WERI-Rb-1 (cell line): ENCODE measurements around the gene APOC1.

Experiments
- DNase-seq: peaks from one replicate; pipeline ENCODE4 v3.0.0-alpha.2; 2020
- H3K27ac ChIP-seq: fragments of 250-450 bp; sonication (Bioruptor Pico); 2 replicates; pipeline ENCODE4 v1.5.1; 2020; ENCODE audit warnings: mild to moderate bottlenecking, moderate library complexity
- H3K27me3 ChIP-seq: fragments of 250-450 bp; sonication (Bioruptor Pico); 2 replicates; pipeline ENCODE4 v1.5.1; 2021; ENCODE audit warnings: mild to moderate bottlenecking, low read depth, moderate library complexity; ENCODE audit not compliant: insufficient read depth, severe bottlenecking
- H3K36me3 ChIP-seq: fragments of 250-450 bp; sonication (Bioruptor Pico); 2 replicates; pipeline ENCODE4 v1.5.1; 2020; ENCODE audit warnings: mild to moderate bottlenecking, moderate library complexity
- H3K4me3 ChIP-seq: 2 replicates; pipeline ENCODE4 v1.5.1; 2011; ENCODE audit warnings: low read depth, mild to moderate bottlenecking, control low read depth, low read length
- H3K9me3 ChIP-seq: fragments of 250-450 bp; sonication (Bioruptor Pico); 2 replicates; pipeline ENCODE4 v1.5.1; 2021; ENCODE audit warnings: mild to moderate bottlenecking, moderate library complexity; ENCODE audit not compliant: severe bottlenecking
- TF ChIP-seq, protein P1 (sequence below): IDR thresholded peaks from 2 replicates; pipeline ENCODE4 v1.5.1; 2011; ENCODE audit warnings: low read depth, mild to moderate bottlenecking, control low read depth, inconsistent platforms, low read length

The APOC1 gene

DNA sequence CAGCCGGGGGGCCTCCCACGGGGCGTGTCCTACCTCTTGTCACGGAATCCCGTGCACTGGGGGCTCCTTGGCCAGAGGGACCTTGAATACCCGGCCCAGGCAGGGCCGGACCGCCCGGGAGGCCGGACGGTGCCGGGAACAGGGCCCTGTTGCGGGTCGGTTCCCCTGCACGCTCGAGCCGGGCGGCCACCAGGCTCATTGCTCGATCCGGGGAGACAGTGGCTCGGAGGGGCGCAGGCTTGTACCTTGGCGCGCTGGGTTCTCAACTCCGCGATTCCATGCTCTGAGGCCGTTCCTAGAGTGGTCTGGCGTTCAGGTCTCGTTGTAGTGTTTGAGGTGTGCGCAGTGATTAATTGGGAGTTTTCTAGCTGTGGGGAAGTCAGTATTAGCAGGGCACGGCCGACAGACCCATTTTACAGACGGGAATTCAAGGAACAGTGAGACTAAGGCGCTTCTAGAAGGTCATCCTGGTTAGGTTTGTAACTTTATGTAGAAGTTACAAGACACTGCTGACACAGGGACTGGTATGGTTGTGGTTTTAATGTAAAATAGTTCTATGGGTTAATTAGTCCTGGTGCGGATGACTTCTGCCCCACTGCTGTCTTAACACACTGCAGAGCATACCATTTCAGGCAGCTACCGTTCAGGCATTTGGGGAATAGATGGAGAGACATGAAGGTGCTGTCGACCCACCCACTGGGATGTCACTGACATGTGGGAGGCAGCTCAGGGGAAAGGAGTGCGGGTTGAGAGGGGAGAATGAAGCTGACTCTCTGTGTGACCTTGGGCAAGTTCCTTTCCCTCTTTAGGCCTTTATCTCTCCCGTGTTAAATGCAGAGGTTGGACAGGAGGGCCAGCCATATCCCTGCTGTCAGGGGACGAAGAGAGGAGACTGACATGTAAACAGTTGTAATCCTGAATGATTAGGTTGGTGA is 41.4 kb downstream of the APOC1 start:
- Histone ChIP-seq H3K36me3 (peaks cover 18% of the 10 kb centered on the region), H3K9me3 (no peaks in the 10 kb centered on the region), H3K27me3 (no peaks in the 10 kb centered on the region), H3K4me3 (peak overlapping the region; percentile 94), H3K27ac (peak overlapping the region; percentile 91)
- no peak for DNase-seq
- TF ChIP-seq, protein P1, sequence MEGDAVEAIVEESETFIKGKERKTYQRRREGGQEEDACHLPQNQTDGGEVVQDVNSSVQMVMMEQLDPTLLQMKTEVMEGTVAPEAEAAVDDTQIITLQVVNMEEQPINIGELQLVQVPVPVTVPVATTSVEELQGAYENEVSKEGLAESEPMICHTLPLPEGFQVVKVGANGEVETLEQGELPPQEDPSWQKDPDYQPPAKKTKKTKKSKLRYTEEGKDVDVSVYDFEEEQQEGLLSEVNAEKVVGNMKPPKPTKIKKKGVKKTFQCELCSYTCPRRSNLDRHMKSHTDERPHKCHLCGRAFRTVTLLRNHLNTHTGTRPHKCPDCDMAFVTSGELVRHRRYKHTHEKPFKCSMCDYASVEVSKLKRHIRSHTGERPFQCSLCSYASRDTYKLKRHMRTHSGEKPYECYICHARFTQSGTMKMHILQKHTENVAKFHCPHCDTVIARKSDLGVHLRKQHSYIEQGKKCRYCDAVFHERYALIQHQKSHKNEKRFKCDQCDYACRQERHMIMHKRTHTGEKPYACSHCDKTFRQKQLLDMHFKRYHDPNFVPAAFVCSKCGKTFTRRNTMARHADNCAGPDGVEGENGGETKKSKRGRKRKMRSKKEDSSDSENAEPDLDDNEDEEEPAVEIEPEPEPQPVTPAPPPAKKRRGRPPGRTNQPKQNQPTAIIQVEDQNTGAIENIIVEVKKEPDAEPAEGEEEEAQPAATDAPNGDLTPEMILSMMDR = no peak

DNA sequence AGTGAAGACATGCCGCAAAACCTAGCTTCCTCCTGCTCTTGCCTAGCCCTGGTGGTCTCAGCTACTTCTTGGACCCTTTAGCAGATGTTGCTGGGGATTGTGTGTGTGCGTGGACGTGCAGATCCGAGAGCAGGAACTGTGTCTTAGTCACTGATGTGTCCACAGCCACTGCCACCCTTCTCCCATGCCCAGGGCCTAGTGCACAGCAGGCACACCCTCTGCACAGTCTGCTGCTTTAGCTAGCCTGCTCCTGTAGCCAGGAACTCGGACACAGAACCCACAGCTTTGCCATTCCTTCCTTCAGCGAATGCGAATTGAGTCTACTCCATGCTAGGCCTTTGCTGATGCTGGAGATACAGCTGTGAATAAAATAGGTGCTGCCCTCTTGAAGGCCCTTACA is 43.1 kb downstream of the APOC1 start:
- Histone ChIP-seq H3K9me3 (no peaks in the 10 kb centered on the region), H3K4me3 (no peak overlapping the region), H3K27me3 (no peaks in the 10 kb centered on the region), H3K36me3 (peaks cover 30% of the 10 kb centered on the region), H3K27ac (no peak overlapping the region)
- TF ChIP-seq, protein P1 = no peak
- DNase-seq = no peak

DNA sequence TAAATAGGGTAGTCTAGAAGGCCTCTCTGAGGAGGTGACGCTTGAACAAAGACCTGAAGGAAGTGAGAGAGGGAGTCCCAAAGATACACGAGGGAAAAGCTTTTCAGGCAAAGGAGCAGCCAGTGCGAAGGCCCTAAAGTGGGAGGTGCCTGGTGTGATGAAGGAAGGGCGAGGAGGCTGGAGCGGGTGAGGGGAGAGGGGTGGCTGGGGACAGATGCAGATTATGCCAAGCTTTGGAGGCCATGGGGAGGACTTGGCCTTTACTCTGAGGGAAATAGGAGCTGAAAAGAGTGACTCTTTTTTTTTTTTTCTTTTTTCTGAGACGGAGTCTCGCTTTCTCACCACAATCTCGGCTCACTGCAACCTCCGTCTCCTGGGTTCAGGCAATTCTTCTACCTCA is 43.7 kb downstream of the APOC1 start:
- Histone ChIP-seq H3K27me3 (no peaks in the 10 kb centered on the region), H3K4me3 (no peak overlapping the region), H3K27ac (no peak overlapping the region), H3K36me3 (peaks cover 33% of the 10 kb centered on the region), H3K9me3 (no peaks in the 10 kb centered on the region)
- TF ChIP-seq, protein P1 = no peak
- no peak for DNase-seq

DNA sequence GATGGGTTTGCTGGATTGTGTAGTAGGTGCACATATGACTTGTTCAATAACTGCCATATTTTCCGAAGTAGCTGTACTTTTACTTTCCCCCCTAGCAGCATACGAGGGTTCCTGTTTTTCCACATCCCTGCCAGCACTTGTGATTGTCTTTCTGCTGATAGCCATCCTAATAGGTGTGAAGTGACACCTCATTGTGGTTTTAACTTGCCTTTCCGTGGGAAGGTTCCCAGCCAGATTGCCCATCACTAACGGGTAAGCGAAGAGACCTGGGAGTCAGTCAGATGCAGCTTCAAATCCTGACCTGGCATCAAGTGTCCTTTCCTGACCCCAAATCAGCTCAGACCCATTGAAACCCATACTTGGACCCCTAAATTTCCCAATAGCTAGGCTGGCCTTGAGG is 45.3 kb downstream of the APOC1 start:
- Histone ChIP-seq H3K27me3 (no peaks in the 10 kb centered on the region), H3K36me3 (peaks cover 40% of the 10 kb centered on the region), H3K4me3 (no peak overlapping the region), H3K9me3 (no peaks in the 10 kb centered on the region), H3K27ac (no peak overlapping the region)
- TF ChIP-seq, protein P1 = no peak
- DNase-seq = no peak

DNA sequence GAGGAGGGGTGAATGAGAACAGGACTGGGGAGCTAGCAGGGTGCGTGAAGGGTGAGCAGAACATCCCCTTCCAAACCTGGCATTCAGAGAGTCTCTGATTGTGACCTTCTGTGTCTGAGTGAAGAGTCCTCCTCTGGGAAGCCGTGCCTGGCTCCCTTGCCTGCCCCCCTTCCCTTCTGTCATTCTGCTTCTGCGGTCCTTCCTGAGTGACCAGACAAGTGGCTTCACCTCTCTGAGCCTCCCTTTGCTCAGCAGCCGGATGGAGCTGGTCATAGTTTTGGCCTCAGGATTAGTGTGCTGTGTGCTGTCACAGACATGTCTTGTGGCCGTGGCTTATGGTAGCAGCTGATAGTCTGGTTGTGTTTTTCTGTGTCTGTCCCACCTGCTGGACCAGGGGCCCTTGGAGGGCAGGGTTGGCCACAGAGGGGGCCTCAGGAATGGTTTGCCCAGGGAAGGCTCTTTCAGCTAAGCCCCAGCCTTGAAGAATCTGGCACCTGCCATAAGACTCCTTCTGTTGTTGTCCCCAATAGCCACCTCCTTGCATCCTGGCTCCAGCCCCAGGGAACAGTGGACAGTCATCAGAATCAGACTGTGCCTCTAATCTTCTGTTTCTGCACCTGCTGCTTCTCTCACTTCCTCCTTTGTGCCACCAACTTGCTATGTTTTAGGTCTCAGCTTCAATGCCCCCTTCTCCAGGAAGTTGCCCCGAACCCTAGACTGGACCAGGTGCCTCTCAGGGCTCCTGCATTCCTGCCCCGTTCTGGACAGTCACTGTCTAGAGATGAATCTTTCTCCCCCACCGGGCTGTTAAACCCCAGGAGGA is 46.7 kb downstream of the APOC1 start:
- Histone ChIP-seq H3K27me3 (no peaks in the 10 kb centered on the region), H3K4me3 (no peak overlapping the region), H3K36me3 (peaks cover 51% of the 10 kb centered on the region), H3K9me3 (no peaks in the 10 kb centered on the region), H3K27ac (no peak overlapping the region)
- TF ChIP-seq, protein P1 = no peak
- DNase-seq = no peak
